Adrenal gland (tissue), 12 donors: ENCODE measurements around the gene E2F6. TPM values are rescaled to one million over a fixed set of nuclear protein-coding genes. Genes with fewer than 3 reads are reported as not detected.
A peak's percentile ranks its signal among the peaks of the same experiment; 100 is the strongest.

Experiments
- DNase-seq, 7 donors: peaks; one replicate each; pipeline ENCODE4 v3.0.0-alpha.2; 2019 to 2020
- H3K27ac ChIP-seq, 5 donors: fragments of 200-600 bp; sonication (generic) in 4 of 5; 1 replicate in 3 of 5; 2 replicates in 2 of 5; pipeline versions ENCODE4 v1.5.1 to v1.8.0; 2016 to 2020; ENCODE audit warnings: mild to moderate bottlenecking in 1 of 5
- H3K27me3 ChIP-seq: fragments of 200-600 bp; 2 replicates; pipeline ENCODE4 v1.8.0; 2021
- H3K36me3 ChIP-seq, 2 donors: fragments of 200-600 bp; replicated peaks in 1 of 2; 1 replicate in 1 of 2; 2 replicates in 1 of 2; pipeline versions ENCODE4 v1.5.1 to v1.8.0; 2018 to 2022
- H3K4me1 ChIP-seq, 2 donors: fragments of 200-600 bp; replicated peaks in 1 of 2; 1 replicate in 1 of 2; 2 replicates in 1 of 2; pipeline versions ENCODE4 v1.5.1 to v1.8.0; 2018 to 2021
- H3K4me3 ChIP-seq, 4 donors: fragments of 200-600 bp; sonication (generic) in 3 of 4; one replicate each; pipeline ENCODE4 v1.5.1; 2016 to 2018
- H3K9me3 ChIP-seq, 3 donors: fragments of 200-600 bp; sonication (generic) in 1 of 3; replicated peaks in 1 of 3; 1 replicate in 2 of 3; 2 replicates in 1 of 3; pipeline versions ENCODE4 v1.5.1 to v1.8.0; 2016 to 2021
- CTCF ChIP-seq, 6 experiments: fragments of 450-650 bp in 4 of 6; fragments of 200-600 bp in 2 of 6; sonication (generic) in 1 of 6; IDR thresholded peaks; 1 replicate in 5 of 6; 2 replicates in 1 of 6; pipeline versions ENCODE4 v1.5.1 to v1.8.0; 2016 to 2021; ENCODE audit warnings: antibody characterized with exemption in 6 of 6, mild to moderate bottlenecking in 2 of 6, moderate library complexity in 1 of 6
- POLR2A ChIP-seq, 2 donors: fragments of 450-650 bp; IDR thresholded peaks; one replicate each; pipeline ENCODE4 v1.6.1; 2017; ENCODE audit warnings: antibody characterized with exemption in 2 of 2, mild to moderate bottlenecking in 2 of 2, moderate library complexity in 1 of 2
- WGBS, 4 donors: extraction: QIAGEN DNeasy Blood & Tissue Kit in 2 of 4; methylation state at CpG; one replicate each; pipeline versions ENCODE4 v1.1.5 to v1.1.7; 2013 to 2017; 5-methylcytosine and 5-hydroxymethylcytosine counted together
- intact Hi-C, 2 donors: fragments of 100-400 bp; cut with DNase I; formaldehyde crosslinking; loops; one replicate each; pipeline versions ENCODE4 v1.14.1 to v1.15.0; 2022 to 2023
- polyA plus RNA-seq, 3 donors: library from polyadenylated mRNA; stranded (reverse); fragments of 200-250 nt in 2 of 3; fragments of 350-450 nt in 1 of 3; fragmentation: Illumina TruSeq in 1 of 3; extraction: RNeasy Lipid Tissue Mini Kit (QIAGEN cat#74804) in 1 of 3; gene quantifications; one replicate each; pipeline ENCODE4 v1.2.3, GENCODE V29; 2013 to 2014
- total RNA-seq, 9 donors: library from RNA; depleted of rRNA in 4 of 9; stranded (reverse); fragments of >200 nt in 4 of 9; fragments of 120-200 nt in 1 of 9; fragmentation: NEBNext Ultra II Directional in 1 of 9; extraction: Animal tissue kit (Norgen Biotek cat#: 25700) in 1 of 9; gene quantifications; one replicate each; pipeline versions ENCODE4 v1.1.0 to v1.2.4, GENCODE V29; 2013 to 2023
- donor health status: healthy with polysubstance abuse.
- donor health status: Bipolar disorder and iron deficiency.
- donor health status: DM: yes; HTN: yes; CAD: no.
- donor health status: DM: no; HTN: no; CAD: no.
- donor health status: DM: no; HTN: no; CAD: no.
- donor health status: DM: yes; HTN: yes; CAD: no.

The E2F6 gene
- total and polyA plus RNA-seq, 12 donors: 8.0 to 38.8 (median 12.5) TPM

GRCh38 chr2:11446733-11447248, 19.2 kb downstream of the E2F6 start:
- H3K4me1 ChIP-seq: no peaks in the 10 kb centered on the region
- H3K27ac ChIP-seq: no peak overlapping the region
- peak; percentile 58 to 76 (median 72) for TF ChIP-seq CTCF (IDR thresholded peaks at IDR 0.05)
- TF ChIP-seq POLR2A (IDR thresholded peaks at IDR 0.05): no peak
- H3K9me3 ChIP-seq: no peaks in the 10 kb centered on the region
- WGBS, 4 donors: 62 to 71% (median 65%) methylated on average over 12 to 14 of the region's 14 CpGs
- peaks cover 0 to 53% of the 10 kb centered on the region in 2 donors for H3K36me3 ChIP-seq
- no peaks in the 10 kb centered on the region for H3K27me3 ChIP-seq
- H3K4me3 ChIP-seq: no peak overlapping the region
- intact Hi-C loops: no loop called here
- peak; percentile 32 to 77 (median 44) for DNase-seq

DNA sequence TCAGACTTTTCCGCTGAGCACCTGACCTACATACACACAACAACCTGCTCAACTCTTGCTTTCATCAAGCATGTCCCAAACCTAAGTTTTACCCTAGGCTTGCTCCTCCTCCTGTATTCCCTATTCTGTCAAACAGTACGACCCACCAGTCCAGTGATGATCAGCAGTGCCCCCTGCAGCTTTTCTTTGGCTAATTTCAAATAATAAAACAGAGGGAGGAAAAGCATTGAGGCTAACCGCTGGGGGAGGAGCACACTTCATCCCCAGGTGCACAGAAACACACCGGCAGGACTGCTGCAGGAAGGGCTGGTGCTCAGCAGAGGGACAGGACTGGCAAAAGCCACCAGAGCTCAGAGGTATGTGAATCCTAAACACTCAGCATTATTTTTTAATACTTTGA, 21.2 kb downstream of the E2F6 start:
- Histone ChIP-seq H3K27me3 (no peaks in the 10 kb centered on the region), H3K27ac (no peak overlapping the region), H3K4me3 (no peak overlapping the region), H3K9me3 (no peaks in the 10 kb centered on the region), H3K4me1 (no peaks in the 10 kb centered on the region), H3K36me3 (peaks cover 0 to 41% of the 10 kb centered on the region in 2 donors)
- no peak for DNase-seq
- intact Hi-C loops: no loop called here
- TF ChIP-seq POLR2A (IDR thresholded peaks at IDR 0.05) (no peak), CTCF (IDR thresholded peaks at IDR 0.05) (no peak)
- WGBS, 4 donors: 81 to 92% (median 90%) methylated on average over 4 of the region's 4 CpGs

- no peaks in the 10 kb centered on the region for H3K9me3 ChIP-seq
- no peak overlapping the region for H3K27ac ChIP-seq
- peaks cover 0 to 1% of the 10 kb centered on the region in 2 donors for H3K36me3 ChIP-seq
- no peaks in the 10 kb centered on the region for H3K27me3 ChIP-seq
- no peaks in the 10 kb centered on the region for H3K4me1 ChIP-seq
- H3K4me3 ChIP-seq: no peak overlapping the region
- WGBS, 4 donors: 95 to 99% (median 97%) methylated on average over 9 of the region's 9 CpGs
- DNase-seq: no peak
- intact Hi-C loops: no loop called here
- TF ChIP-seq CTCF (IDR thresholded peaks at IDR 0.05) (no peak), POLR2A (IDR thresholded peaks at IDR 0.05) (no peak)
Observed at GRCh38 chr2:11438555-11439080, 27.3 kb downstream of the E2F6 start.

GRCh38 chr2:11437602-11438001, 28.4 kb downstream of the E2F6 start:
- Histone ChIP-seq H3K4me1 (no peaks in the 10 kb centered on the region), H3K36me3 (no peaks in the 10 kb centered on the region), H3K9me3 (no peaks in the 10 kb centered on the region), H3K4me3 (no peak overlapping the region), H3K27me3 (no peaks in the 10 kb centered on the region), H3K27ac (no peak overlapping the region)
- 90 to 95% (median 94%) methylated on average over 5 of the region's 5 CpGs for WGBS, 4 donors
- TF ChIP-seq CTCF (IDR thresholded peaks at IDR 0.05) (no peak), POLR2A (IDR thresholded peaks at IDR 0.05) (no peak)
- DNase-seq: no peak
- intact Hi-C loops: no loop called here
